T47D (cell line): ENCODE measurements around the gene PLEKHN1.
A peak's percentile ranks its signal among the peaks of the same experiment; 100 is the strongest.
"Not testable (repeated sequence)": the region's sequence is repeated elsewhere in the genome, so short reads cannot be mapped to it uniquely, and the experiment has no call there.

Experiments used
- DNase-seq, 2 experiments: peaks; one replicate each; pipeline versions ENCODE4 v3.0.0 to v3.0.0-alpha.2; 2011 to 2012; ENCODE audit warnings: low read depth in 1 of 2, low spot score in 1 of 2
- JUND ChIP-seq: IDR thresholded peaks from 2 replicates; pipeline ENCODE4 v1.6.1; 2012; ENCODE audit warnings: low read depth
- in situ Hi-C: cut with HindIII; loops from 2 replicates; pipeline ENCODE4 v1.10.0; 2016; ENCODE audit warnings: low sequenced_read_pairs, low pct_unique_long_range_greater_than_20kb

PLEKHN1 gene

GRCh38 chr1:1013922-1014648 lies 47.8 kb downstream of the PLEKHN1 start:
- no peak for DNase-seq
- in situ Hi-C loops, result no loop called here
- TF ChIP-seq JUND, result no peak

- no peak for TF ChIP-seq JUND
- DNase-seq, result no peak
- in situ Hi-C loops, result no loop called here
Observed at GRCh38 chr1:1014799-1015681, 48.8 kb downstream of the PLEKHN1 start.

- in situ Hi-C loops, DNase-seq: not testable (repeated sequence)
Observed at GRCh38 chr1:1017397-1018320, 51.4 kb downstream of the PLEKHN1 start.

DNA sequence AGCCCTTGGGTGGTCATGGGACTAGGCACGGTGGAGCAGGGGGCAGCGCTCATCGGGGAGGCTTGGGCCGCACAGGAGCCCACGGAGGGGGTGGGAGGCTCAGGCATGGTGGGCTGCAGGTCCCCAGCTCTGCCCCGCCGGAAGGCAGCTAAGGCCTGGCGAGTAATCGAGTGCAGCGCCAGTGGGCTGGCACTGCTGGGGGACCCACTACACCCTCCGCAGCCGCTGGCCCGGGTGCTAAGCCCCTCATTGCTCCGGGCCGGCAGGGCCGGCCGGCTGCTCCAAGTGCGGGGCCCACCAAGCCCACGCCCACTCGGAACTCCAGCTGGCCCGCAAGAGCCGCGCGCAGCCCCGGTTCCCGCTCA lies 52.0 kb downstream of the PLEKHN1 start:
- in situ Hi-C loops, DNase-seq: not testable (repeated sequence)

DNA sequence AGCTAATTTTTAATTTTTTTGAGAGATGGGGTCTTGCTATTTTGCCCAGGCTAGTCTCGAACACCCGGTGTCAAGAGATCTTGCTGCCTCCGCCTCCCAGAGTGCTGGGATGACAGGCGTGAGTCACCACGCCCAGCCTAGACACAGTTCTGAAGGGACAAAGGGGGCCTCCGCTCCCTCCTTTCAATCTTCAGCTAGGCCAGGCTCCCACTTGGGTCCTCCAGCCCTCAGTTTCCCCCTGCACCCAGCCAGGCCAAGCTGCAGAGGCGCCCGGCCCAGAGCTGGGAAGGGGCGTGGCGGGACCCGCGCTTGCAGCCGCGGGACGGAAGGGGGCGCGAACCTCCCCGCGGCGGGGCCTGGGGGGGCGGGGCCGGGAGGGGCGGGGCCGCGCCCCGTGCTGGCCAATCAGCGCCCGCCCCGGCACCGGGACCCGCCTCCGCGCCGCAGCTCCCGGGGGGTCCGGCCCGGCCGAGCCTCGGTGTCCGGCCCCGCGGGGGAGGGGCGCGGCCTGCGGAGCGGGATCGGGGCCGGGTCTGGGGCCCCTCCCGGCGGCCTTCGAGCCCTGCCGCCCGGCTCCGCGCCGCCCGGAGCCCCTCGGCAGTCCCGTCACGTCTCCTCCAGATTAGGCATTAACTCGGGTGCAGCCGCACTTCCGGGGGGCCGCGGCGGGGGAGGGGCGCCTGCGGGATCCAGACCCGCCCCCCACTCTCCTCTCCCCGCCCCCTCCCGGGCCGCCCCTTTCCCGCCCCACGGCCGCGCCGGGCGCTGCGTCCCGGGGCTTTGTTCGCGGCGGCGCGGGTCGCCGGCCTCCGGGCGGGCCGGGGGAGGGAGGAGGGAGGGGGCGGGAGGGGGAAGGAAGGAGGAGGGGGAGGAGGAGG lies 53.1 kb downstream of the PLEKHN1 start:
- in situ Hi-C loops, result no loop called here
- TF ChIP-seq JUND, result no peak
- peak; percentile 44 to 91 for DNase-seq

DNA sequence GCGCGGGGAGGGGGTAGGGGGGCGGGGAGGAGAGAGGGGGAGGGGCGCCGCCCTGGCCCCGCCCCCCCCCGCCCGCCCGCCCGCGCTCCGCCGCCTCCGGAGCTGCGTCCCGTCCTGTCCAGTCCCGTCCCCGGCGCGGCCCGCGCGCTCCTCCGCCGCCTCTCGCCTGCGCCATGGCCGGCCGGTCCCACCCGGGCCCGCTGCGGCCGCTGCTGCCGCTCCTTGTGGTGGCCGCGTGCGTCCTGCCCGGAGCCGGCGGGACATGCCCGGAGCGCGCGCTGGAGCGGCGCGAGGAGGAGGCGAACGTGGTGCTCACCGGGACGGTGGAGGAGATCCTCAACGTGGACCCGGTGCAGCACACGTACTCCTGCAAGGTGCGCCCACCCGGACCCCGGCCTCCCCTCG lies 53.7 kb downstream of the PLEKHN1 start, which contains the start of gene AGRN:
Gene AGRN (plus strand): TSS at position 121 of the 405 bp plus-strand sequence. CDS start 53 bp downstream, at position 174.
- TF ChIP-seq JUND, result no peak
- in situ Hi-C loops, result no loop called here
- DNase-seq, result no peak

- TF ChIP-seq JUND, result no peak
- DNase-seq, result peak in 1 of 2 experiments; percentile 56
- in situ Hi-C loops, result no loop called here
Observed at GRCh38 chr1:1020415-1021009, 54.2 kb downstream of the PLEKHN1 start.

DNA sequence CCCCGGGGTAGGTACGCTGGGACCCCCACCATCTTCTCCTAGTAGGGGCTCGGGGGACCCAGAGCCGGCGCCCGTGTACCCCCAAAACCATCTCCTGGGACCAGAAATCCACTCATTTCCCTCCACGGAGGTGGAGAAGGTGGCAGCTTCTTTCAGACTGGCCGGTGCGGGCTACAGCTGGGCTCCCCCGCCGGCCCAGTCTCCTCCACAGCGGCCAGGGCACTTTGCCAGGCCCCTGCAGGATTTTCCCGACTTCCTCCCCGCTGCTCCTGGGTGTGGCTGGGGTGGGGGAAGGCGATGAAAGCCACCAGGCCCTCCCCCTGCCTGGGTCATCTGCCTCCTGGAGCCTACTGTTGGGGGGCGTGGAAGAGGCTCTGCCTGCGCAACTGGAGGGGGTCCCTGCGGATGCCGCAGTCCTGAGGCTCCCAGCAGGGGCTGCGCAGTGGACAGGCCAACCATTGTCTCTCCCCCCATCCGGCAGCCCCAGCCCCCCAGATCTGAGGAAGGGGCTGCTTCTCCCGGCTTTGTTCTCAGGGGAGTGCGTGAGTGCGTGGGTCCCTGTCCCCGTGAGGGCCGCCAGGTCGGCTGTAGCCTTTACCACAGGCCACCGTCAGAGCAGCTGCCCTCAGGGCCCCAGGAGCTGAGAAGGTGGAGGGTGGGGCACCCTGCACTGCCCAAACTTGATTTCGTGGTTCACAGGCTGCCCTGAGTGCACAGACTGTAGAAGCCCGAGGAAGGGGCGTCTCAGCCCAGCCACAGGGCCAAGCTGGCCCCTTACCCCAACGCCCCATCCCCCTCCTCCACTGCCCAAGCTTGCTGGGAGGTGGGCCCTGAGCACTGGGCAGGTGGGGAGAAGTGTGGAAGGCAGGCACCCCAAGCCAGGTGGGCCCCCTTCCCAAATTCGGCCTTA lies 55.0 kb downstream of the PLEKHN1 start:
- no peak for TF ChIP-seq JUND
- peak in 1 of 2 experiments; percentile 78 for DNase-seq
- in situ Hi-C loops, result no loop called here

GRCh38 chr1:1021920-1022259 lies 55.6 kb downstream of the PLEKHN1 start:
- DNase-seq, result no peak
- TF ChIP-seq JUND, result no peak
- in situ Hi-C loops, result no loop called here

GRCh38 chr1:1022302-1023009 lies 56.2 kb downstream of the PLEKHN1 start:
- in situ Hi-C loops, result no loop called here
- TF ChIP-seq JUND, result no peak
- no peak for DNase-seq
